K562 (cell line): Measurements from ENCODE around the gene CEND1. TPM values are rescaled to one million over a fixed set of nuclear protein-coding genes. Genes with fewer than 3 reads are reported as not detected.

ENCODE experiments used
- BCOR ChIP-seq: fragments of 450-650 bp; IDR thresholded peaks from 2 replicates; pipeline ENCODE4 v1.6.1; 2016
- CXXC5 ChIP-seq: fragments of 250-450 bp; sonication (Bioruptor Pico); IDR thresholded peaks from 2 replicates; pipeline ENCODE4 v1.8.0; 2022; ENCODE audit warnings: inconsistent platforms, mild to moderate bottlenecking, moderate library complexity
- DDX20 ChIP-seq: fragments of 450-650 bp; IDR thresholded peaks from 2 replicates; pipeline ENCODE4 v1.6.1; 2016; ENCODE audit warnings: missing genetic modification characterization, low read depth, mild to moderate bottlenecking, missing compliant biosample characterization, moderate library complexity
- HMG20A ChIP-seq: fragments of 450-650 bp; formaldehyde crosslinking; conservative IDR thresholded peaks from 2 replicates; pipeline ENCODE4 v1.4.0; 2020; ENCODE audit warnings: mild to moderate bottlenecking, mixed read lengths
- JUN ChIP-seq, 2 experiments: sonication (generic) in 1 of 2; formaldehyde crosslinking in 1 of 2; IDR thresholded peaks; 2 replicates each; pipeline versions ENCODE4 v1.6.1 to v1.8.0; 2012 to 2022; ENCODE audit warnings: borderline replicate concordance in 2 of 2, mild to moderate bottlenecking in 2 of 2, improper control_type of control experiment in 1 of 2, low read depth in 1 of 2, low read length in 1 of 2, missing genetic modification reagents in 1 of 2
- L3MBTL2 ChIP-seq: fragments of 450-650 bp; IDR thresholded peaks from 2 replicates; pipeline ENCODE4 v1.6.1; 2016; ENCODE audit warnings: mild to moderate bottlenecking, moderate library complexity
- MAFG ChIP-seq: fragments of 450-650 bp; conservative IDR thresholded peaks from 2 replicates; pipeline ENCODE4 v1.6.1; 2016; ENCODE audit warnings: missing genetic modification characterization, missing compliant biosample characterization
- NELFE ChIP-seq: IDR thresholded peaks from 2 replicates; pipeline ENCODE4 v1.6.1; 2011; ENCODE audit warnings: mild to moderate bottlenecking; ENCODE audit not compliant: insufficient read depth, insufficient read length
- NR2F6 ChIP-seq: fragments of 450-650 bp; formaldehyde crosslinking; IDR thresholded peaks from 2 replicates; pipeline ENCODE4 v1.4.0; 2020; ENCODE audit warnings: mild to moderate bottlenecking
- TCF3 ChIP-seq: sonication (generic); formaldehyde crosslinking; IDR thresholded peaks from 2 replicates; pipeline ENCODE4 v1.4.0; 2020; ENCODE audit warnings: mild to moderate bottlenecking, missing genetic modification reagents
- XRCC4 ChIP-seq: IDR thresholded peaks from one replicate; pipeline ENCODE4 v1.6.1; 2011; ENCODE audit not compliant: insufficient read depth, insufficient read length; ENCODE audit errors: extremely low read depth
- ZNF24 ChIP-seq: fragments of 450-650 bp; IDR thresholded peaks from 2 replicates; pipeline ENCODE4 v1.6.1; 2016
- ZNF644 ChIP-seq: fragments of 200-800 bp; sonication (Bioruptor generic); IDR thresholded peaks from 2 replicates; pipeline ENCODE4 v1.6.1; 2016; ENCODE audit warnings: low read depth, missing genetic modification characterization, missing compliant biosample characterization
- ZNF76 ChIP-seq: fragments of 250-450 bp; sonication (Bioruptor Pico); IDR thresholded peaks from 2 replicates; pipeline ENCODE4 v1.4.0; 2020; ENCODE audit warnings: mild to moderate bottlenecking, moderate library complexity, borderline replicate concordance
- polyA plus RNA-seq, 8 experiments: library from polyadenylated mRNA; depleted of rRNA in 4 of 8; stranded (reverse) in 5 of 8; unstranded in 3 of 8; fragments of >200 nt; fragmentation: Nextera tagmentation in 2 of 8; fragmentation: Illumina TruSeq in 1 of 8; extraction: Ambion mirVana in 2 of 8; extraction: Trizol in 1 of 8; gene quantifications; 2 replicates each; pipeline versions ENCODE4 v1.2.1 to v1.2.3, GENCODE V29; 2011 to 2014; ENCODE audit warnings: inconsistent platforms in 1 of 8, missing spikeins in 1 of 8
- total RNA-seq, 7 experiments: library from RNA; depleted of rRNA in 6 of 7; stranded (reverse); fragments of >200 nt in 6 of 7; fragmentation: Illumina TruSeq in 2 of 7; extraction: Trizol in 2 of 7; gene quantifications; 2 replicates each; pipeline versions ENCODE4 v1.2.1 to v1.2.3, GENCODE V29; 2011 to 2021; ENCODE audit warnings: low replicate concordance in 1 of 7
- TF ChIP-seq, protein P1 (sequence below): fragments of 450-650 bp; IDR thresholded peaks from 2 replicates; pipeline ENCODE4 v1.6.1; 2017; ENCODE audit warnings: antibody characterized with exemption
- TF ChIP-seq, protein P2 (sequence below): fragments of 250-450 bp; sonication (Bioruptor Pico); IDR thresholded peaks from 2 replicates; pipeline ENCODE4 v1.4.0; 2020; ENCODE audit warnings: mild to moderate bottlenecking, moderate library complexity
- TF ChIP-seq, protein P3 (sequence below): IDR thresholded peaks from 2 replicates; pipeline ENCODE4 v1.6.1; 2011; ENCODE audit not compliant: insufficient read length; ENCODE audit errors: extremely low read depth
- TF ChIP-seq, protein P4 (sequence below): fragments of 450-650 bp; IDR thresholded peaks from 2 replicates; pipeline ENCODE4 v1.6.1; 2018; ENCODE audit warnings: mild to moderate bottlenecking, low read depth; ENCODE audit not compliant: partially characterized antibody
- TF ChIP-seq, protein P5 (sequence below): sonication (generic); formaldehyde crosslinking; IDR thresholded peaks from 2 replicates; pipeline ENCODE4 v1.8.1; 2022; ENCODE audit warnings: missing genetic modification reagents

Gene CEND1
- total and polyA plus RNA-seq, 9 of the 15 experiments (the other 6 are each of a cell fraction or from before 2014, with no cell fraction given): 0.13 to 0.18 (median 0.16) TPM; not detected in 6

DNA sequence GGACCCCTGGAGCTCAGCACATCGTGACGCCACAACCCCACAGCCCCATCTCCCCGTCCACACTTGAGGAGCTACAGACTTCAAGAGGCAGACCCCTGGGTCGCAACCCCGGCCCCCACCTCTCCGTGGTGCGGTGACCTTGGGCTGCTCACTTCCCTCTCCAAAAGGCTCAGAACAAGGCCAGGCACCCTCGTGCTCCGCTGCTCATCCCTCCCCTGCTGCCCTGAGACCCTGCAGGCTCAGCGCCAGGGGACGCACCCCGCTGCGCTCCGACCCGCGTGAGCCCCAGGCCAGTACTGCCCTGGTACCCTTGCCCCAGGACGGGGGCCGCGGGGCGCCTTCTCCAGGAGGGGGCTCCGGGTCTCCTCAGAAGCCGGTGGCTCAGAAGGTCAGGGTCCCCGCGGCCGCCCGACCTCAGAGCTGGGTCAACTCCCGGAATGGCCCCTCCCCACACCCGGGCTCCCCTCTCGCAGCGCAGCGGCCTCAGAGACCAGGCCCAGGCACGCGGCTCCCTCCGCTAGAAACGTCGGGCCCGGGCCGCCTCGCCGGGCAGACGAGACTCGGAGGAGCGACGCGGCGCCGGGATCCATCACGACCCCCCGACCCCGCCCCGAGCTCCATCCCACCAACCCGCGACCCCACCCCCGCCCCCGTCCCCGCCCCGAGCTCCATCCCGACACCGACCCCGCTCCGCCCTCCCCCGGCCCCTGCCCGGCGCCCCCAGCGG is 13.2 kb downstream of the CEND1 start (continued):
- TF ChIP-seq ZNF76 (no peak), CXXC5 (no peak), HMG20A (no peak), JUN (IDR thresholded peaks at IDR 0.05; ENCODE audit: borderline replicate concordance, low read depth, low read length) (no peak), JUN (CRISPR knock-in tag; IDR thresholded peaks at IDR 0.05; ENCODE audit: borderline replicate concordance) (no peak), TCF3 (CRISPR knock-in tag) (no peak), L3MBTL2 (no peak; the same call in 1 of the 2 replicates), MAFG (tag) (no peak), XRCC4 (no peak), ZNF24 (no peak), ZNF644 (tag) (no peak), NR2F6 (CRISPR knock-in tag) (no peak), BCOR (no peak), DDX20 (no peak), NELFE (no peak)
- TF ChIP-seq, protein P1, sequence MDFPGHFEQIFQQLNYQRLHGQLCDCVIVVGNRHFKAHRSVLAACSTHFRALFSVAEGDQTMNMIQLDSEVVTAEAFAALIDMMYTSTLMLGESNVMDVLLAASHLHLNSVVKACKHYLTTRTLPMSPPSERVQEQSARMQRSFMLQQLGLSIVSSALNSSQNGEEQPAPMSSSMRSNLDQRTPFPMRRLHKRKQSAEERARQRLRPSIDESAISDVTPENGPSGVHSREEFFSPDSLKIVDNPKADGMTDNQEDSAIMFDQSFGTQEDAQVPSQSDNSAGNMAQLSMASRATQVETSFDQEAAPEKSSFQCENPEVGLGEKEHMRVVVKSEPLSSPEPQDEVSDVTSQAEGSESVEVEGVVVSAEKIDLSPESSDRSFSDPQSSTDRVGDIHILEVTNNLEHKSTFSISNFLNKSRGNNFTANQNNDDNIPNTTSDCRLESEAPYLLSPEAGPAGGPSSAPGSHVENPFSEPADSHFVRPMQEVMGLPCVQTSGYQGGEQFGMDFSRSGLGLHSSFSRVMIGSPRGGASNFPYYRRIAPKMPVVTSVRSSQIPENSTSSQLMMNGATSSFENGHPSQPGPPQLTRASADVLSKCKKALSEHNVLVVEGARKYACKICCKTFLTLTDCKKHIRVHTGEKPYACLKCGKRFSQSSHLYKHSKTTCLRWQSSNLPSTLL: no peak
- TF ChIP-seq, protein P2, sequence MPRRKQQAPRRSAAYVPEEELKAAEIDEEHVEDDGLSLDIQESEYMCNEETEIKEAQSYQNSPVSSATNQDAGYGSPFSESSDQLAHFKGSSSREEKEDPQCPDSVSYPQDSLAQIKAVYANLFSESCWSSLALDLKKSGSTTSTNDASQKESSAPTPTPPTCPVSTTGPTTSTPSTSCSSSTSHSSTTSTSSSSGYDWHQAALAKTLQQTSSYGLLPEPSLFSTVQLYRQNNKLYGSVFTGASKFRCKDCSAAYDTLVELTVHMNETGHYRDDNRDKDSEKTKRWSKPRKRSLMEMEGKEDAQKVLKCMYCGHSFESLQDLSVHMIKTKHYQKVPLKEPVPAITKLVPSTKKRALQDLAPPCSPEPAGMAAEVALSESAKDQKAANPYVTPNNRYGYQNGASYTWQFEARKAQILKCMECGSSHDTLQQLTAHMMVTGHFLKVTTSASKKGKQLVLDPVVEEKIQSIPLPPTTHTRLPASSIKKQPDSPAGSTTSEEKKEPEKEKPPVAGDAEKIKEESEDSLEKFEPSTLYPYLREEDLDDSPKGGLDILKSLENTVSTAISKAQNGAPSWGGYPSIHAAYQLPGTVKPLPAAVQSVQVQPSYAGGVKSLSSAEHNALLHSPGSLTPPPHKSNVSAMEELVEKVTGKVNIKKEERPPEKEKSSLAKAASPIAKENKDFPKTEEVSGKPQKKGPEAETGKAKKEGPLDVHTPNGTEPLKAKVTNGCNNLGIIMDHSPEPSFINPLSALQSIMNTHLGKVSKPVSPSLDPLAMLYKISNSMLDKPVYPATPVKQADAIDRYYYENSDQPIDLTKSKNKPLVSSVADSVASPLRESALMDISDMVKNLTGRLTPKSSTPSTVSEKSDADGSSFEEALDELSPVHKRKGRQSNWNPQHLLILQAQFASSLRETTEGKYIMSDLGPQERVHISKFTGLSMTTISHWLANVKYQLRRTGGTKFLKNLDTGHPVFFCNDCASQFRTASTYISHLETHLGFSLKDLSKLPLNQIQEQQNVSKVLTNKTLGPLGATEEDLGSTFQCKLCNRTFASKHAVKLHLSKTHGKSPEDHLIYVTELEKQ: no peak
- TF ChIP-seq, protein P3, sequence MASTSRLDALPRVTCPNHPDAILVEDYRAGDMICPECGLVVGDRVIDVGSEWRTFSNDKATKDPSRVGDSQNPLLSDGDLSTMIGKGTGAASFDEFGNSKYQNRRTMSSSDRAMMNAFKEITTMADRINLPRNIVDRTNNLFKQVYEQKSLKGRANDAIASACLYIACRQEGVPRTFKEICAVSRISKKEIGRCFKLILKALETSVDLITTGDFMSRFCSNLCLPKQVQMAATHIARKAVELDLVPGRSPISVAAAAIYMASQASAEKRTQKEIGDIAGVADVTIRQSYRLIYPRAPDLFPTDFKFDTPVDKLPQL: no peak
- TF ChIP-seq, protein P4, sequence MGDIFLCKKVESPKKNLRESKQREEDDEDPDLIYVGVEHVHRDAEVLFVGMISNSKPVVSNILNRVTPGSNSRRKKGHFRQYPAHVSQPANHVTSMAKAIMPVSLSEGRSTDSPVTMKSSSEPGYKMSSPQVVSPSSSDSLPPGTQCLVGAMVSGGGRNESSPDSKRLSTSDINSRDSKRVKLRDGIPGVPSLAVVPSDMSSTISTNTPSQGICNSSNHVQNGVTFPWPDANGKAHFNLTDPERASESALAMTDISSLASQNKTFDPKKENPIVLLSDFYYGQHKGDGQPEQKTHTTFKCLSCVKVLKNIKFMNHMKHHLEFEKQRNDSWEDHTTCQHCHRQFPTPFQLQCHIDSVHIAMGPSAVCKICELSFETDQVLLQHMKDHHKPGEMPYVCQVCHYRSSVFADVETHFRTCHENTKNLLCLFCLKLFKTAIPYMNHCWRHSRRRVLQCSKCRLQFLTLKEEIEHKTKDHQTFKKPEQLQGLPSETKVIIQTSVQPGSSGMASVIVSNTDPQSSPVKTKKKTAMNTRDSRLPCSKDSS: no peak
- TF ChIP-seq, protein P5, sequence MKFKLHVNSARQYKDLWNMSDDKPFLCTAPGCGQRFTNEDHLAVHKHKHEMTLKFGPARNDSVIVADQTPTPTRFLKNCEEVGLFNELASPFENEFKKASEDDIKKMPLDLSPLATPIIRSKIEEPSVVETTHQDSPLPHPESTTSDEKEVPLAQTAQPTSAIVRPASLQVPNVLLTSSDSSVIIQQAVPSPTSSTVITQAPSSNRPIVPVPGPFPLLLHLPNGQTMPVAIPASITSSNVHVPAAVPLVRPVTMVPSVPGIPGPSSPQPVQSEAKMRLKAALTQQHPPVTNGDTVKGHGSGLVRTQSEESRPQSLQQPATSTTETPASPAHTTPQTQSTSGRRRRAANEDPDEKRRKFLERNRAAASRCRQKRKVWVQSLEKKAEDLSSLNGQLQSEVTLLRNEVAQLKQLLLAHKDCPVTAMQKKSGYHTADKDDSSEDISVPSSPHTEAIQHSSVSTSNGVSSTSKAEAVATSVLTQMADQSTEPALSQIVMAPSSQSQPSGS: no peak
